RWPE1 (cell line): ENCODE results near the gene CPNE5.
"Not testable (repeated sequence)": the region's sequence is repeated elsewhere in the genome, so short reads cannot be mapped to it uniquely, and the experiment has no call there.

Experiments
- CTCF ChIA-PET: fragments of 350-600 bp; sonication (Branson Sonifier 250); formaldehyde crosslinking; extraction: SDS; loops from one replicate; lab custom pipeline; 2021; lab: Yijun Ruan, JAX
- POLR2A ChIA-PET: fragments of 400-600 bp; formaldehyde crosslinking; extraction: SDS; loops from one replicate; lab custom pipeline; 2020; ENCODE audit warnings: antibody characterized with exemption; ENCODE audit not compliant: low non-redundant PET; lab: Yijun Ruan, JAX
- DNase-seq: peaks from one replicate; pipeline ENCODE4 v3.0.0; 2012; ENCODE audit warnings: low spot score
- H3K27ac ChIP-seq: fragments of 450-650 bp; 2 replicates; pipeline ENCODE4 v1.5.1; 2017
- TF ChIP-seq, protein P1 (sequence below): fragments of 450-650 bp; conservative IDR thresholded peaks from 2 replicates; pipeline ENCODE4 v1.5.1; 2017; ENCODE audit warnings: low read depth, mild to moderate bottlenecking

CPNE5 gene

DNA sequence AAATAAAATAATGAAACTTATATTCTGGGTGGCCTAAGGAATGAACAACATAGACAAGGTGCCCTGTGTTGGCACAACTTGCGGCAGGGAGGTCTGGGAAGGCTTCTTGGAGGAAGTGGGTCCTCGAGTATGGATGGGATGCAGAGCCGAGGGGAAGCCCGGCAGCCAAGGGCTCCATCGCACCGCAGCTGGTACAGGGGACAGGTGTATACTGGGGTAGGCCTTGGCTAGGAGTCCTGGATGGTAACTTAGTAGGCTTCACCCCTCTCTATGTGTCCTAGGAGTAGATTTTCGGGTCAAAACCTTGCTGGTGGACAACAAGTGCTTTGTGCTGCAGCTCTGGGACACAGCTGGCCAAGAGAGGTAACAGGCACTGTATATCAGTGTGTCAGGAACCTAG, 113.7 kb downstream of the CPNE5 start:
- no peak for DNase-seq
- ChIA-PET POLR2A (no interaction called here), CTCF (interaction anchor here (0.7 to 1.8 kb wide), 2 partner anchors 43 to 57 kb away, joined by 3 to 9 read pairs; no protein-coding TSS in a partner anchor)
- TF ChIP-seq, protein P1, sequence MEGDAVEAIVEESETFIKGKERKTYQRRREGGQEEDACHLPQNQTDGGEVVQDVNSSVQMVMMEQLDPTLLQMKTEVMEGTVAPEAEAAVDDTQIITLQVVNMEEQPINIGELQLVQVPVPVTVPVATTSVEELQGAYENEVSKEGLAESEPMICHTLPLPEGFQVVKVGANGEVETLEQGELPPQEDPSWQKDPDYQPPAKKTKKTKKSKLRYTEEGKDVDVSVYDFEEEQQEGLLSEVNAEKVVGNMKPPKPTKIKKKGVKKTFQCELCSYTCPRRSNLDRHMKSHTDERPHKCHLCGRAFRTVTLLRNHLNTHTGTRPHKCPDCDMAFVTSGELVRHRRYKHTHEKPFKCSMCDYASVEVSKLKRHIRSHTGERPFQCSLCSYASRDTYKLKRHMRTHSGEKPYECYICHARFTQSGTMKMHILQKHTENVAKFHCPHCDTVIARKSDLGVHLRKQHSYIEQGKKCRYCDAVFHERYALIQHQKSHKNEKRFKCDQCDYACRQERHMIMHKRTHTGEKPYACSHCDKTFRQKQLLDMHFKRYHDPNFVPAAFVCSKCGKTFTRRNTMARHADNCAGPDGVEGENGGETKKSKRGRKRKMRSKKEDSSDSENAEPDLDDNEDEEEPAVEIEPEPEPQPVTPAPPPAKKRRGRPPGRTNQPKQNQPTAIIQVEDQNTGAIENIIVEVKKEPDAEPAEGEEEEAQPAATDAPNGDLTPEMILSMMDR = no peak
- no peak overlapping the region for H3K27ac ChIP-seq

DNA sequence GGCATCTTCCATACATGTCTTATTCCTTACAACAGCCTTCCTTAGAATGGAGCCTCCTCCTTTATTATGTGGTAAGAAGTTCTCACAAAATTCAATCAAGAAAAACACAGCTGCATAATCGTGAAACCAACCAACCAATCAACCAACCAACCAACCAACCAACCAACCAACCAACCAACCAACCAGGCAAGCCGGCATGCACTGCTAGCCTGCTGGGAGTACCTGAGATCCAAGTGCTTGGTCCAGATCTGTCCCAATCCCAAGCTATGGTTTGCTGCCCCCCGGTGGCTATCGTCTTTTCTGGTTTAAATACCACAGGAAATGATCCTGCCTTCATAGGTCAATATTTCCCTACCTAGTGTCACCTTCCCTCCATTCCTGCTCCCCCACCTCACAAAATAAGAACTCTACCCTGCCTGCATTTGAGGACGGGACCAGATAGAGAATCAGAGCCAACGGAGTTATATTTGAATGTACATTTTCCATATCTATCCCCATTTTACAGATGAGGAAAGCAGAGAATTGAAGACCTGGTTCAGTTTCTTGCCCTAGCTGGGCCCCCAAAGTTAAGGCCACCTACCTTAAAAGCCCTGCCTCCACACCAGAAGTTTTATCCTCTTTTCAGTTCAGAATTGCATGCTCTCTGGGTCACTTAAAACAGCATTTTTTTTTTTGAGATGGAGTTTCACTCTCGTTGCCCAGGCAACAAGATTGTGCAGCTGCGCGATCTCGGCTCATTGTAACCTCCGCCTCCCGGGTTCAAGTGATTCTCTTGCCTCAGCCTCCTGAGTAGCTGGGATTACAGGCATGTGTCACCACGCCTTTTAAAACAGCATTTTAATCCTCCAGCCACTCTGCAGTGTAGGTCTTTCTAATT, 114.5 kb downstream of the CPNE5 start:
- peak; percentile 84 for DNase-seq

DNA sequence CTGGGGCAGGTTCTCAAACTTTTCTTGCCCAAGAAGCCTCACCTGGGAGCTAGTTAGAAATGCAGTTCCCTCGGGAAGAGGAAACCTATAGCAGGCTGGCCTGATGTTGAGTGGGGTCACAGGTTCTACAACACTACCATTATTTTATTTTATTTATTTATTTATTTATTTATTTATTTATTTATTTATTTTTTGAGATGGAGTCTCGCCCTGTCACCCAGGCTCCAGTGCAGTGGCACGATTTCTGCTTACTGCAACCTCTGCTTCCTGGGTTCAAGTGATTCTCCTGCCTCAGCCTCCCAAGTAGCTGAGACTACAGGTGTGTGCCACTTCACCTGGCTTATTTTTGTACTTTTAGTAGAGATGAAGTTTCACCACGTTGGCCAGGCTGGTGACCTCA, 115.3 kb downstream of the CPNE5 start:
- ChIA-PET POLR2A (interaction anchor here (0.5 kb wide), 1 partner anchor 118 kb away, joined by 4 read pairs; no protein-coding TSS in a partner anchor), CTCF (interaction anchor here (0.6 to 1.8 kb wide), 10 partner anchors 22 to 109 kb away, joined by 3 to 10 read pairs (median 4); no protein-coding TSS in a partner anchor)
- not testable (repeated sequence) for DNase-seq
- 0 out of 2 replicates have a peak overlapping the region, but pooled peaks have one; percentile 2 for H3K27ac ChIP-seq

More for the DNA sequence above, 114.5 kb downstream of the CPNE5 start:
- TF ChIP-seq, protein P1 = peak; percentile 79
- H3K27ac ChIP-seq = 0 out of 2 replicates have a peak overlapping the region, but pooled peaks have one; percentile 2
- POLR2A ChIA-PET = interaction anchor here (0.5 kb wide), 1 partner anchor 119 kb away, joined by 4 read pairs; no protein-coding TSS in a partner anchor
- CTCF ChIA-PET = interaction anchor here (0.6 to 1.8 kb wide), 10 partner anchors 21 to 110 kb away, joined by 3 to 10 read pairs (median 4); no protein-coding TSS in a partner anchor

DNA sequence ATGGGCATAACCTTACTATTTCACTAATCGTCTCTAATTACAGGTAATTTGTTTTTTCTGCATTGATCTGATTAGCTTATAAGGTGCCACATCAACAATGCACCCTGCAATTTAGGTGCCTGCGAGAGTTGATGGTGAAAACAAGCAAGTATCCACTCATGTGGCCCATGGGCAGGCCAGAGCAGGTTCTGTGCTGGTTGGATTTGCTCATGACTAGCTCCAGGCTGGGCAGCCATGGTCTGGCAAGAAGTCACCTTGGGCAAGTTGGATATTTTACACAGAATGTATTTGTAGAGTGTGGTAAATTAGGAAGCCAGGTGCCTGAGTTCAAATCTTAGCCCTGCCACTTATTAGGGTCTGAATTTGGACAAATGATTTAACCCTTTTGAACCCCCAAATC, 116.4 kb downstream of the CPNE5 start:
- ChIA-PET POLR2A (no interaction called here), CTCF (interaction anchor here (0.5 to 1.5 kb wide), 4 partner anchors 30 to 382 kb away, joined by 3 to 5 read pairs (median 4); no protein-coding TSS in a partner anchor)
- TF ChIP-seq, protein P1 = no peak
- DNase-seq = no peak
- H3K27ac ChIP-seq = peak overlapping the region; percentile 56

DNA sequence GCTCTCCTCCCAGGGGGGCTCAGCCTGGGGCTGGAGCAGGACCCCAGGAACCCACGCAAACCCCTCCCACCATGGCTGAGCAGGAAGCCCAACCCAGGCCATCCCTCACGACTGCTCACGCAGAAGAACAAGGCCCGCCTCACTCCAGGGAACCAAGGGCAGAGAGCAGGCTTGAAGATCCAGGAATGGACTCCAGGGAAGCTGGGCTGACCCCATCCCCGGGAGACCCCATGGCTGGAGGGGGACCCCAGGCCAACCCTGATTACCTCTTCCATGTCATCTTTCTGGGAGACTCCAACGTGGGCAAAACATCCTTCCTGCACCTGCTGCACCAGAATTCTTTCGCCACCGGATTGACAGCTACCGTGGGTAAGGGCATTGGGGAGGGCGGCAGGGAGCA, 116.9 kb downstream of the CPNE5 start:
- ChIA-PET POLR2A (no interaction called here), CTCF (interaction anchor here (1.4 kb wide), 1 partner anchor 37 kb away, joined by 5 read pairs; no protein-coding TSS in a partner anchor)
- DNase-seq = no peak
- TF ChIP-seq, protein P1 = no peak
- peak overlapping the region; percentile 56 for H3K27ac ChIP-seq

DNA sequence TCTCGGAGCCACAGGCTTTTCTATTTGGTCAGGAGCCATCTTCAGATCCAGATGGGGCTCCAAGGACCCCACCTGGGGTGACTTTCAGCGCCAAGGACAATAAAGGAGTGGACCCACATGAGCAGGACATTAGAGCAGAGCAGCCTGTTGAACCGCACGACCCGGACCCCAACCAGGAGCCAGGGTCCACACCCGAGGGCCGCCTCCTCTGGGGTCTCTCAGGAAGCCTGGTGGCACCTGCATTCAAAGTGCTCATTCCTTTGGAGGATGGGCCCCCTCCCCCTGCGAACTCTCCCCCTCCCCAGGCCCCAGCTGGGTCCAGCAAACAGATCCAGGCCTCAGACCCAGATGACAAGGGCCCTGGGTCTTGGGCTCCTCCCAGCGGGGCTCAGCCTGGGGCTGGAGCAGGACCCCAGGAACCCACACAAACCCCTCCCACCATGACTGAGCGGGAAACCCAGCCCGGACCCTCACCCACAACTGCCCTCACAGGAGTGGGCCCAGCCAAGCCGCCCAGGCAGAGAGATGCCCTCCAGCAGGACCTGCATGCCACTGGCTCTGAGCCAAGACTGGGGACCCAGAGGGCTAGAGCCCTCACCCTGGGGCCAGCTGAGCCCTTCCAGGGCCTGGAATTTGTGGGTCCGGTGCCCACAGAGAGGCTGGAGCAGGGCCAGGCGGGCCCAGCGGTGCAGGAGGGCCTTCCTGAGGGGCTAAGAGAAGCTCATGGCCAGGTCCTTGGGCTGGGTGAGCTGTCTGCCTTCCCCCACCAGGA, 117.7 kb downstream of the CPNE5 start:
- H3K27ac ChIP-seq = peak overlapping the region; percentile 56
- ChIA-PET CTCF (interaction anchor here (1.0 kb wide), 1 partner anchor 99 kb away, joined by 3 read pairs; no protein-coding TSS in a partner anchor), POLR2A (no interaction called here)
- TF ChIP-seq, protein P1 = no peak
- DNase-seq = no peak
